Measurements from ENCODE around the gene OMP.

- TF ChIP-seq ZNF232 (CRISPR knock-in tag; IDR thresholded peaks at IDR 0.05) = no peak
- no peak for TF ChIP-seq CTCF (IDR thresholded peaks at IDR 0.05)
- TF ChIP-seq, protein P1, sequence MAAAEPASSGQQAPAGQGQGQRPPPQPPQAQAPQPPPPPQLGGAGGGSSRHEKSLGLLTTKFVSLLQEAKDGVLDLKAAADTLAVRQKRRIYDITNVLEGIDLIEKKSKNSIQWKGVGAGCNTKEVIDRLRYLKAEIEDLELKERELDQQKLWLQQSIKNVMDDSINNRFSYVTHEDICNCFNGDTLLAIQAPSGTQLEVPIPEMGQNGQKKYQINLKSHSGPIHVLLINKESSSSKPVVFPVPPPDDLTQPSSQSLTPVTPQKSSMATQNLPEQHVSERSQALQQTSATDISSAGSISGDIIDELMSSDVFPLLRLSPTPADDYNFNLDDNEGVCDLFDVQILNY (CRISPR knock-in tag; IDR thresholded peaks at IDR 0.05) = no peak
- no peak for TF ChIP-seq USF2 (CRISPR knock-in tag; IDR thresholded peaks at IDR 0.05)
- TF ChIP-seq, protein P2, sequence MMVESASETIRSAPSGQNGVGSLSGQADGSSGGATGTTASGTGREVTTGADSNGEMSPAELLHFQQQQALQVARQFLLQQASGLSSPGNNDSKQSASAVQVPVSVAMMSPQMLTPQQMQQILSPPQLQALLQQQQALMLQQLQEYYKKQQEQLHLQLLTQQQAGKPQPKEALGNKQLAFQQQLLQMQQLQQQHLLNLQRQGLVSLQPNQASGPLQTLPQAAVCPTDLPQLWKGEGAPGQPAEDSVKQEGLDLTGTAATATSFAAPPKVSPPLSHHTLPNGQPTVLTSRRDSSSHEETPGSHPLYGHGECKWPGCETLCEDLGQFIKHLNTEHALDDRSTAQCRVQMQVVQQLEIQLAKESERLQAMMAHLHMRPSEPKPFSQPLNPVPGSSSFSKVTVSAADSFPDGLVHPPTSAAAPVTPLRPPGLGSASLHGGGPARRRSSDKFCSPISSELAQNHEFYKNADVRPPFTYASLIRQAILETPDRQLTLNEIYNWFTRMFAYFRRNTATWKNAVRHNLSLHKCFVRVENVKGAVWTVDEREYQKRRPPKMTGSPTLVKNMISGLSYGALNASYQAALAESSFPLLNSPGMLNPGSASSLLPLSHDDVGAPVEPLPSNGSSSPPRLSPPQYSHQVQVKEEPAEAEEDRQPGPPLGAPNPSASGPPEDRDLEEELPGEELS (CRISPR knock-in tag; IDR thresholded peaks at IDR 0.05) = no peak
- no peak for TF ChIP-seq EMX1 (CRISPR knock-in tag; IDR thresholded peaks at IDR 0.05)
Observed at GRCh38 chr11:77147036-77147315, 44.3 kb downstream of the OMP start.
